HepG2 (cell line): ENCODE data around the gene CD58. TPM values are rescaled to one million over a fixed set of nuclear protein-coding genes. Genes with fewer than 3 reads are reported as not detected.
A peak's percentile ranks its signal among the peaks of the same experiment; 100 is the strongest.

Experiments used
- DPF2 ChIP-seq: sonication (generic); formaldehyde crosslinking; IDR thresholded peaks from 2 replicates; pipeline ENCODE4 v1.4.0; 2020; ENCODE audit warnings: mild to moderate bottlenecking, low read depth, missing genetic modification reagents, borderline replicate concordance
- EP300 ChIP-seq, 3 experiments: sonication (generic) in 1 of 3; formaldehyde crosslinking in 1 of 3; IDR thresholded peaks; 2 replicates each; pipeline versions ENCODE4 v1.5.1 to v1.6.1; 2011 to 2020; ENCODE audit warnings: low read depth in 2 of 3, low read length in 2 of 3, borderline replicate concordance in 1 of 3, improper control_type of control experiment in 1 of 3, mild to moderate bottlenecking in 1 of 3, missing genetic modification reagents in 1 of 3, moderate library complexity in 1 of 3
- FOSL2 ChIP-seq: sonication (generic); formaldehyde crosslinking; IDR thresholded peaks from 2 replicates; pipeline ENCODE4 v1.4.0; 2020; ENCODE audit warnings: missing genetic modification reagents
- FOXK1 ChIP-seq: sonication (generic); formaldehyde crosslinking; IDR thresholded peaks from 2 replicates; pipeline ENCODE4 v1.4.0; 2020; ENCODE audit warnings: low read depth, missing genetic modification reagents, borderline replicate concordance
- HDAC1 ChIP-seq: sonication (generic); formaldehyde crosslinking; IDR thresholded peaks from 2 replicates; pipeline ENCODE4 v1.5.1; 2020; ENCODE audit warnings: mild to moderate bottlenecking, missing genetic modification reagents
- HMGA1 ChIP-seq: sonication (generic); formaldehyde crosslinking; conservative IDR thresholded peaks from 2 replicates; pipeline ENCODE4 v1.4.0; 2020; ENCODE audit warnings: missing genetic modification reagents
- JUNB ChIP-seq: sonication (generic); formaldehyde crosslinking; IDR thresholded peaks from 2 replicates; pipeline ENCODE4 v1.8.0; 2022; ENCODE audit warnings: missing genetic modification reagents, mild to moderate bottlenecking, borderline replicate concordance
- NR2F1 ChIP-seq, 2 experiments: fragments of 450-650 bp in 1 of 2; formaldehyde crosslinking in 1 of 2; IDR thresholded peaks; 2 replicates each; pipeline versions ENCODE4 v1.5.0 to v1.6.1; 2016 to 2020; ENCODE audit warnings: mild to moderate bottlenecking in 1 of 2, missing compliant biosample characterization in 1 of 2, missing genetic modification reagents in 1 of 2, moderate library complexity in 1 of 2
- ONECUT2 ChIP-seq: sonication (generic); formaldehyde crosslinking; IDR thresholded peaks from 2 replicates; pipeline ENCODE4 v1.4.0; 2020; ENCODE audit warnings: missing genetic modification reagents
- PITX1 ChIP-seq: sonication (generic); formaldehyde crosslinking; IDR thresholded peaks from 2 replicates; pipeline ENCODE4 v1.5.1; 2020; ENCODE audit warnings: mild to moderate bottlenecking, missing genetic modification reagents
- SKI ChIP-seq: fragments of 450-650 bp; IDR thresholded peaks from one replicate; pipeline ENCODE4 v1.6.1; 2018; ENCODE audit warnings: mild to moderate bottlenecking; ENCODE audit not compliant: partially characterized antibody
- TCF7 ChIP-seq: sonication (generic); IDR thresholded peaks from 2 replicates; pipeline ENCODE4 v1.6.1; 2016; ENCODE audit warnings: antibody characterized with exemption, low read depth
- ZMYM3 ChIP-seq: sonication (generic); formaldehyde crosslinking; IDR thresholded peaks from 2 replicates; pipeline ENCODE4 v1.5.1; 2020; ENCODE audit warnings: mild to moderate bottlenecking, missing genetic modification reagents
- polyA plus RNA-seq, 8 experiments: library from polyadenylated mRNA; depleted of rRNA in 3 of 8; stranded (reverse) in 7 of 8; unstranded in 1 of 8; fragments of >200 nt; fragmentation: Illumina TruSeq in 4 of 8; extraction: Trizol in 4 of 8; gene quantifications; 2 replicates each; pipeline versions ENCODE4 v1.2.1 to v1.2.3, GENCODE V29; 2011 to 2016; ENCODE audit warnings: low read depth in 4 of 8, missing spikeins in 1 of 8, mixed read lengths in 1 of 8; ENCODE audit not compliant: insufficient read depth in 1 of 8
- total RNA-seq, 5 experiments: library from RNA; depleted of rRNA; stranded (reverse); fragments of >200 nt; fragmentation: Illumina TruSeq; extraction: Trizol; gene quantifications; 2 replicates each; pipeline ENCODE4 v1.2.3, GENCODE V29; 2016; ENCODE audit warnings: low read depth in 1 of 5
- TF ChIP-seq, protein P1 (sequence below): sonication (generic); formaldehyde crosslinking; IDR thresholded peaks from 2 replicates; pipeline ENCODE4 v1.5.1; 2020; ENCODE audit warnings: mild to moderate bottlenecking, missing genetic modification reagents, borderline replicate concordance
- TF ChIP-seq, protein P2 (sequence below): IDR thresholded peaks from 2 replicates; pipeline ENCODE4 v1.4.0; 2020; ENCODE audit warnings: mild to moderate bottlenecking, missing genetic modification reagents

CD58 gene
- total and polyA plus RNA-seq, 2 of the 13 experiments (the other 11 are each of a cell fraction or from before 2014, with no cell fraction given): 9.4 to 13.5 TPM

DNA sequence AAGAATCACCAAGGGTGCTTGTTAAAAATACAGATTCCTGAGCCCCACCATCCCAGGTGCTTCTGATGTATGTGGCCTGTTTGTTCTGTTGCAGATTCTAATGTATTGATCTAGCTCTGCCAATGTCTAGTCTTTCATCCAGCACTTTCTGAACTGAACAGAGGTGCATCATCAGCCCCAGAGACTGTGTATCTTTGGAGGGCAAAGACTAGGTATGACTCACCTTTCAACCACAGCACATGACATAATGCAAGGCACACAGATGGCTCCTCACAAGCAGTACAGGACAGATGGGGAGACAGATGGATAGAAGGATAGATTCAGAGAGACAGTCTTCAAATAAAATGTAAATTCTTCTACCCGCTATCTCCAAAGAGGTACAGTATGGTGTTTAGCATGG lies 32.3 kb downstream of the CD58 start (continued):
- TF ChIP-seq, protein P1, sequence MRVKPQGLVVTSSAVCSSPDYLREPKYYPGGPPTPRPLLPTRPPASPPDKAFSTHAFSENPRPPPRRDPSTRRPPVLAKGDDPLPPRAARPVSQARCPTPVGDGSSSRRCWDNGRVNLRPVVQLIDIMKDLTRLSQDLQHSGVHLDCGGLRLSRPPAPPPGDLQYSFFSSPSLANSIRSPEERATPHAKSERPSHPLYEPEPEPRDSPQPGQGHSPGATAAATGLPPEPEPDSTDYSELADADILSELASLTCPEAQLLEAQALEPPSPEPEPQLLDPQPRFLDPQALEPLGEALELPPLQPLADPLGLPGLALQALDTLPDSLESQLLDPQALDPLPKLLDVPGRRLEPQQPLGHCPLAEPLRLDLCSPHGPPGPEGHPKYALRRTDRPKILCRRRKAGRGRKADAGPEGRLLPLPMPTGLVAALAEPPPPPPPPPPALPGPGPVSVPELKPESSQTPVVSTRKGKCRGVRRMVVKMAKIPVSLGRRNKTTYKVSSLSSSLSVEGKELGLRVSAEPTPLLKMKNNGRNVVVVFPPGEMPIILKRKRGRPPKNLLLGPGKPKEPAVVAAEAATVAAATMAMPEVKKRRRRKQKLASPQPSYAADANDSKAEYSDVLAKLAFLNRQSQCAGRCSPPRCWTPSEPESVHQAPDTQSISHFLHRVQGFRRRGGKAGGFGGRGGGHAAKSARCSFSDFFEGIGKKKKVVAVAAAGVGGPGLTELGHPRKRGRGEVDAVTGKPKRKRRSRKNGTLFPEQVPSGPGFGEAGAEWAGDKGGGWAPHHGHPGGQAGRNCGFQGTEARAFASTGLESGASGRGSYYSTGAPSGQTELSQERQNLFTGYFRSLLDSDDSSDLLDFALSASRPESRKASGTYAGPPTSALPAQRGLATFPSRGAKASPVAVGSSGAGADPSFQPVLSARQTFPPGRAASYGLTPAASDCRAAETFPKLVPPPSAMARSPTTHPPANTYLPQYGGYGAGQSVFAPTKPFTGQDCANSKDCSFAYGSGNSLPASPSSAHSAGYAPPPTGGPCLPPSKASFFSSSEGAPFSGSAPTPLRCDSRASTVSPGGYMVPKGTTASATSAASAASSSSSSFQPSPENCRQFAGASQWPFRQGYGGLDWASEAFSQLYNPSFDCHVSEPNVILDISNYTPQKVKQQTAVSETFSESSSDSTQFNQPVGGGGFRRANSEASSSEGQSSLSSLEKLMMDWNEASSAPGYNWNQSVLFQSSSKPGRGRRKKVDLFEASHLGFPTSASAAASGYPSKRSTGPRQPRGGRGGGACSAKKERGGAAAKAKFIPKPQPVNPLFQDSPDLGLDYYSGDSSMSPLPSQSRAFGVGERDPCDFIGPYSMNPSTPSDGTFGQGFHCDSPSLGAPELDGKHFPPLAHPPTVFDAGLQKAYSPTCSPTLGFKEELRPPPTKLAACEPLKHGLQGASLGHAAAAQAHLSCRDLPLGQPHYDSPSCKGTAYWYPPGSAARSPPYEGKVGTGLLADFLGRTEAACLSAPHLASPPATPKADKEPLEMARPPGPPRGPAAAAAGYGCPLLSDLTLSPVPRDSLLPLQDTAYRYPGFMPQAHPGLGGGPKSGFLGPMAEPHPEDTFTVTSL (CRISPR knock-in tag): peak; percentile 77; the same call in 1 of the 2 replicates
- TF ChIP-seq HDAC1 (CRISPR knock-in tag) (peak; percentile 66), EP300 (IDR thresholded peaks at IDR 0.05; ENCODE audit: low read depth in 2 of 2, low read length in 2 of 2) (peak in 1 of 2 experiments; percentile 58; a peak in 2 of 4 replicates), EP300 (CRISPR knock-in tag; IDR thresholded peaks at IDR 0.05; ENCODE audit: borderline replicate concordance) (peak; percentile 28; the same call in 1 of the 2 replicates), PITX1 (CRISPR knock-in tag) (0 out of 2 replicates have a peak, but pooled peaks have one; percentile 29), FOXK1 (CRISPR knock-in tag) (peak; percentile 52; the same call in 1 of the 2 replicates), TCF7 (0 out of 2 replicates have a peak, but pooled peaks have one; percentile 27), JUNB (CRISPR knock-in tag) (peak; percentile 93), ONECUT2 (peak; percentile 57), HMGA1 (no peak), ZMYM3 (CRISPR knock-in tag) (0 out of 2 replicates have a peak, but pooled peaks have one; percentile 33), FOSL2 (CRISPR knock-in tag) (peak; percentile 98), SKI (peak; percentile 70), NR2F1 (CRISPR knock-in tag; IDR thresholded peaks at IDR 0.05) (0 out of 4 replicates have a peak, but pooled peaks of 1 of the 2 experiments have one; percentile 11), DPF2 (peak; percentile 59; the same call in 1 of the 2 replicates)
- TF ChIP-seq, protein P2, sequence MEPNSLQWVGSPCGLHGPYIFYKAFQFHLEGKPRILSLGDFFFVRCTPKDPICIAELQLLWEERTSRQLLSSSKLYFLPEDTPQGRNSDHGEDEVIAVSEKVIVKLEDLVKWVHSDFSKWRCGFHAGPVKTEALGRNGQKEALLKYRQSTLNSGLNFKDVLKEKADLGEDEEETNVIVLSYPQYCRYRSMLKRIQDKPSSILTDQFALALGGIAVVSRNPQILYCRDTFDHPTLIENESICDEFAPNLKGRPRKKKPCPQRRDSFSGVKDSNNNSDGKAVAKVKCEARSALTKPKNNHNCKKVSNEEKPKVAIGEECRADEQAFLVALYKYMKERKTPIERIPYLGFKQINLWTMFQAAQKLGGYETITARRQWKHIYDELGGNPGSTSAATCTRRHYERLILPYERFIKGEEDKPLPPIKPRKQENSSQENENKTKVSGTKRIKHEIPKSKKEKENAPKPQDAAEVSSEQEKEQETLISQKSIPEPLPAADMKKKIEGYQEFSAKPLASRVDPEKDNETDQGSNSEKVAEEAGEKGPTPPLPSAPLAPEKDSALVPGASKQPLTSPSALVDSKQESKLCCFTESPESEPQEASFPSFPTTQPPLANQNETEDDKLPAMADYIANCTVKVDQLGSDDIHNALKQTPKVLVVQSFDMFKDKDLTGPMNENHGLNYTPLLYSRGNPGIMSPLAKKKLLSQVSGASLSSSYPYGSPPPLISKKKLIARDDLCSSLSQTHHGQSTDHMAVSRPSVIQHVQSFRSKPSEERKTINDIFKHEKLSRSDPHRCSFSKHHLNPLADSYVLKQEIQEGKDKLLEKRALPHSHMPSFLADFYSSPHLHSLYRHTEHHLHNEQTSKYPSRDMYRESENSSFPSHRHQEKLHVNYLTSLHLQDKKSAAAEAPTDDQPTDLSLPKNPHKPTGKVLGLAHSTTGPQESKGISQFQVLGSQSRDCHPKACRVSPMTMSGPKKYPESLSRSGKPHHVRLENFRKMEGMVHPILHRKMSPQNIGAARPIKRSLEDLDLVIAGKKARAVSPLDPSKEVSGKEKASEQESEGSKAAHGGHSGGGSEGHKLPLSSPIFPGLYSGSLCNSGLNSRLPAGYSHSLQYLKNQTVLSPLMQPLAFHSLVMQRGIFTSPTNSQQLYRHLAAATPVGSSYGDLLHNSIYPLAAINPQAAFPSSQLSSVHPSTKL (CRISPR knock-in tag): peak; percentile 73
